Sigmoid colon (tissue), 4 donors: Measurements from ENCODE around the gene POLR3A.

Experiments
- CTCF ChIP-seq, 4 experiments: fragments of 450-650 bp in 3 of 4; fragments of 200-600 bp in 1 of 4; IDR thresholded peaks; one replicate each; pipeline ENCODE4 v1.5.1; 2016 to 2019; ENCODE audit warnings: antibody characterized with exemption in 4 of 4, mild to moderate bottlenecking in 3 of 4, moderate library complexity in 2 of 4
- EP300 ChIP-seq, 4 donors: sonication (generic); formaldehyde crosslinking; IDR thresholded peaks; one replicate each; pipeline ENCODE4 v1.6.1; 2017; ENCODE audit warnings: antibody characterized with exemption in 4 of 4
- POLR2A ChIP-seq, 2 donors: fragments of 450-650 bp; IDR thresholded peaks; one replicate each; pipeline ENCODE4 v1.6.1; 2016; ENCODE audit warnings: antibody characterized with exemption in 2 of 2, mild to moderate bottlenecking in 2 of 2, moderate library complexity in 2 of 2

- TF ChIP-seq CTCF (IDR thresholded peaks at IDR 0.05) (no peak), POLR2A (IDR thresholded peaks at IDR 0.05) (no peak), EP300 (IDR thresholded peaks at IDR 0.05) (no peak)
Measured at GRCh38 chr10:78011065-78011464, 18.2 kb downstream of the POLR3A start.
